Parathyroid adenoma (tissue), 2 donors: ENCODE measurements around the gene ARHGAP9.
A peak's percentile ranks its signal among the peaks of the same experiment; 100 is the strongest.

Experiments
- H2AFZ ChIP-seq: fragments of 300-600 bp; sonication (generic); one replicate; pipeline ENCODE4 v1.7.0; 2017; ENCODE audit warnings: antibody characterized with exemption, mild to moderate bottlenecking
- H3K27ac ChIP-seq: fragments of 300-600 bp; sonication (generic); one replicate; pipeline ENCODE4 v1.7.0; 2017
- H3K27me3 ChIP-seq: fragments of 300-600 bp; sonication (generic); one replicate; pipeline ENCODE4 v1.7.0; 2017; ENCODE audit warnings: low read length; ENCODE audit not compliant: control insufficient read depth, insufficient read depth
- H3K36me3 ChIP-seq: fragments of 300-600 bp; sonication (generic); one replicate; pipeline ENCODE4 v1.7.0; 2017; ENCODE audit warnings: low read length; ENCODE audit not compliant: control insufficient read depth, insufficient read depth
- H3K4me1 ChIP-seq: fragments of 300-600 bp; sonication (generic); one replicate; pipeline ENCODE4 v1.7.0; 2017; ENCODE audit warnings: control low read depth
- H3K4me2 ChIP-seq: fragments of 300-600 bp; sonication (generic); one replicate; pipeline ENCODE4 v1.7.0; 2017; ENCODE audit warnings: low read length
- H3K4me3 ChIP-seq: fragments of 300-600 bp; sonication (generic); one replicate; pipeline ENCODE4 v1.7.0; 2017; ENCODE audit warnings: low read depth, low read length
- H3K79me2 ChIP-seq: fragments of 300-600 bp; sonication (generic); one replicate; pipeline ENCODE4 v1.7.0; 2017; ENCODE audit warnings: control low read depth
- H3K9ac ChIP-seq: fragments of 300-600 bp; sonication (generic); one replicate; pipeline ENCODE4 v1.7.0; 2017; ENCODE audit warnings: mild to moderate bottlenecking
- H3K9me3 ChIP-seq: fragments of 300-600 bp; sonication (generic); one replicate; pipeline ENCODE4 v1.7.0; 2017; ENCODE audit warnings: low read length; ENCODE audit not compliant: control insufficient read depth
- CTCF ChIP-seq: fragments of 300-600 bp; sonication (generic); IDR thresholded peaks from one replicate; pipeline ENCODE4 v1.7.0; 2017; ENCODE audit warnings: antibody characterized with exemption, mild to moderate bottlenecking
- donor health status: primary hyperparathyroidism.

ARHGAP9 gene

GRCh38 chr12:57434517-57435223, 45.0 kb downstream of the ARHGAP9 start, which contains the start of gene INHBC:
INHBC (plus strand) TSS chr12:57434784; CDS start chr12:57434887, 103 bp downstream.
- no peaks in the 10 kb centered on the region for H3K36me3 ChIP-seq
- no peaks in the 10 kb centered on the region for H3K79me2 ChIP-seq
- no peak within 1 kb of the TSS for H3K9ac ChIP-seq
- no peaks in the 10 kb centered on the region for H3K27me3 ChIP-seq
- H3K4me2 ChIP-seq: no peak within 1 kb of the TSS
- no peak within 1 kb of the TSS for H3K27ac ChIP-seq
- no peaks in the 10 kb centered on the region for H3K9me3 ChIP-seq
- H3K4me1 ChIP-seq: no peaks in the 10 kb centered on the region
- peak within 1 kb of the TSS; percentile 41 for H2AFZ ChIP-seq
- no peak within 1 kb of the TSS for H3K4me3 ChIP-seq
- TF ChIP-seq CTCF: no peak

GRCh38 chr12:57433370-57433769, 46.3 kb downstream of the ARHGAP9 start:
- Histone ChIP-seq H3K4me1 (no peaks in the 10 kb centered on the region), H3K27me3 (no peaks in the 10 kb centered on the region), H3K9me3 (no peaks in the 10 kb centered on the region), H3K36me3 (no peaks in the 10 kb centered on the region), H3K27ac (no peak overlapping the region), H3K4me2 (no peak overlapping the region), H3K4me3 (no peak overlapping the region), H3K9ac (no peak overlapping the region), H3K79me2 (no peaks in the 10 kb centered on the region), H2AFZ (no peak overlapping the region)
- no peak for TF ChIP-seq CTCF

DNA sequence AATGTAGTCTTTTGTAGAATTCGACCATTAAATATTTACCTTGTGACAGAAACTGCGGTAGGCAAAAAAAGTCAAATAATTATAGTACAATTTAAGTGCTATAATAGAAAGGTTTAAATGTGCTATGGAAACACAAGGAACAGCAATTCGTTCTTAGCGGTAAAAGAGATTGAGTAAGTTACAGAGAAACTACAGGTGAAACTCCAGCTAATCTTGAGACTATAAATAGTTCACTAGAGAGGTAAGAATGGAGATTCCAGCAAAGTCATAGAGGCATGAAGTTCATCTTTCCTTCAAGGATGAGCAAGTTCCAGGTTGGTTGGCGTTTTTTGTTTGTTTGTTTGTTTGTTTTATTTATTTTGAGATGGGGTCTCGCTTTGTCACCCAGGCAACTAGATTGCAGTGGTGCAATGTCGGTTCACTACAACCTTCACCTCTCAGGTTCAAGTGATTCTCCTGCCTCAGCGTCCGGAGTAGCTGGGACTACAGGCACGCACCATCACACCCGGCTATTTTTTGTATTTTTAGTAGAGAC, 47.9 kb downstream of the ARHGAP9 start:
- Histone ChIP-seq H3K4me3 (peak overlapping the region; percentile 90), H3K9ac (no peak overlapping the region), H3K27ac (peak overlapping the region; percentile 80)

GRCh38 chr12:57430931-57431566, 48.6 kb downstream of the ARHGAP9 start, which contains the start of gene R3HDM2:
R3HDM2 (minus strand) TSS chr12:57431043; CDS start chr12:57310428, 120,615 bp downstream.
- Histone ChIP-seq H3K9ac (peak within 1 kb of the TSS; percentile 71), H3K27me3 (no peaks in the 10 kb centered on the region), H2AFZ (peak within 1 kb of the TSS; percentile 75), H3K79me2 (peaks cover 2% of the 10 kb centered on the region), H3K36me3 (no peaks in the 10 kb centered on the region), H3K27ac (peak within 1 kb of the TSS; percentile 80), H3K4me1 (no peaks in the 10 kb centered on the region), H3K9me3 (no peaks in the 10 kb centered on the region), H3K4me2 (peak within 1 kb of the TSS; percentile 97), H3K4me3 (peak within 1 kb of the TSS; percentile 90)
- TF ChIP-seq CTCF: no peak

More for the DNA sequence above, 47.9 kb downstream of the ARHGAP9 start:
- Histone ChIP-seq H3K4me1 (no peaks in the 10 kb centered on the region), H2AFZ (peak overlapping the region; percentile 70), H3K79me2 (no peaks in the 10 kb centered on the region), H3K4me2 (peak overlapping the region; percentile 97), H3K27me3 (no peaks in the 10 kb centered on the region), H3K9me3 (no peaks in the 10 kb centered on the region), H3K36me3 (no peaks in the 10 kb centered on the region)
- no peak for TF ChIP-seq CTCF
